ENCODE results near the gene USE1.

Gene USE1

DNA sequence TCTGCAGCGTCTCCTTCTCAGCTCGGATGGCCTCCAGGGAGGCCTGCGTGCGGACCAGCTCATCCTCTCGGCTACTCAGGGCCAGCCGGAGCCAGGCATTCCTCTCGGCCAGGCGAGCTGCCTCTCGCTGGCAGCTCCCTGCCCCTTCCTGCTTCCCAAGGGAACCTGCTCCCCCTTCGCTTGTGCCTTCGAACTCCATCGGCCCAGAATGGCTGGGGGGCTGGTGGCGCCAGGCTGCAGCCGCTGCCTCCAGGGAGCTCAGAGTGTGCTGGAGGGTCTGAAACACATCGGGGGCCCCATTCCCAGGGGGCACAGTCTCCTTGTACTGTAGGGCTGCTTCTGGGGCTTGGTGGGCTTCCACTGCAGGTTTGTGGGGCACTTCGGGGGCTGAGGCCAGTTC is 47.4 kb downstream of the USE1 start:
- DNase-seq = no peak

DNA sequence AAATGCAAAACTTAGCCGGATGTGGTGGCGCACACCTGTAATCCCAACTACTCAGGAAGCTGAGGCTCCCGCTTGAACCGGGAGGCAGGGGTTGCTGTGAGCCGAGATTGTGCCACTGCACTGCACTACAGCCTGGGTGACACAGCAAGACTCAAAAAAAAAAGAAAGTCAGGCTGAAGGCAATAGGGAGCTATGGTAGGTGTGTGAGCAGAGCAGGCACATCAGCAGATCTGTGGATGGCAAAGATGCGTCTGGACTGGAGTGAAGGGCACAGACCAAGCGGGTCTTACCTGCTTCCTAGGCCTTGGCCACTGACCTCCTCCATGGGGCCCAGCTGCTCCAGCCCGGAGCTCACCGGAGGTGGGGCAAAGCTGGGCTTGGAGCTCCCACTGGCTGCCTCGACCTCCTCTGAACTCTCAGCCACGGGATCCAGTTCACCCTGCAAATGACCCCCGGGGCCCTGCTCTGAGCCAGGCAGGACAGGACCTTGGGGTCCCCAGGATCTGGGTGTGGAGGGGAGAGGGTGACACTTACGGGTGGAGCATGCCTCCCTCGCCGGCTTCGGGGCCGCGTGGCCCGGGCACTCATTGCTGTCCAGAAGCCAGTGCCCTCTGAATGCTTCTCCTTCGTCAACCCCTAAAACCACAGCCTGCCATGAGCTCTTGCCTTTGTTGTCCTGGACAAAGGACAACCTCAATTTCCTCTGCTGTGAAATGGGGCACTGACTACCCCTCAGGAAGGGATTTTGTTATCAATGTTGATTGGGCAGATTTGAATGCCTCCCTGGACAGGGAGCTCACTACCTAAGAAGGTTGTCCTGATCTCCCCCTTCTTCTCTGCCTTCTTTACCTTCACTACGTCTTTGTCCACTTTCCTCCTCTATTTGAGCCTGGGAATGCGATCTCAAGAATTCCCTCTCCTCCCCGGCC is 48.8 kb downstream of the USE1 start:
- no peak for DNase-seq

DNA sequence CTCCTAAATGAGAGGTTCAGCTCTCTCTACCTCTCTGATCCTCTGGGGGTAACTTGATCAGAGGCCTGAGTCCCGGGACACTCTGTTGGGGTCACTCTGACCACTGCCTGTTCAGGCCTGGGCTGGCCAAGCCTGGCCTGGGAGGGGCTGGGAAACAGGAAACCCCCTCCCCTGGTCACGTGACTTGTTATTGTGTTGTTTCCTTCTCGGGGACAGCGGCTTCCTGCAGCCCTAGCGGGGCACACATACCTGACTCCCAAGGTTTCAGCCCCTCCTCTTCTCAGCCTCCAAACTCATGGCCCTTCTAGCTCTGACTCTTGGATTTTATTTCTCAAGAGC is 49.5 kb downstream of the USE1 start, which contains the start of gene USHBP1:
TSS of gene USHBP1 (minus strand) at position 105 of the 339 bp plus-strand sequence. CDS start 446 bp downstream, outside the sequence.
- DNase-seq = no peak

DNA sequence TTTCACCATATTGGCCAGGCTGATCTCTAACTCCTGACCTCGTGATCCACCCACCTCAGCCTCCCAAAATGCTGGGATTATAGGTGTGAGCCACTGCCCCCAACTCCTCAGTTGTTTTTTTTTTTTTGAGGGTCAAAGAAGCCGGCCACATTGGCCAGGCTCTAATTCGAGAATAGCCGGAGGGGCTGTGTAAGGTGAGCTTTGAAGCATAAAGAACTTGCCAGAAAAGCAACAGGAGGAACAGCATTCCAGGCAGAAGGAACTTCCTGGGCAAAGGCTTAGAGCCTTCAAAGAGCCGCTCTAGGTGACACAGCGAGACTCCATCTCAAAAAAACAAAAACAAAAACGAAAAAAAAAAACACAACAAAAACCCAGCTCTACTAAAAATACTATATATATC is 50.9 kb downstream of the USE1 start:
- DNase-seq = no peak

DNA sequence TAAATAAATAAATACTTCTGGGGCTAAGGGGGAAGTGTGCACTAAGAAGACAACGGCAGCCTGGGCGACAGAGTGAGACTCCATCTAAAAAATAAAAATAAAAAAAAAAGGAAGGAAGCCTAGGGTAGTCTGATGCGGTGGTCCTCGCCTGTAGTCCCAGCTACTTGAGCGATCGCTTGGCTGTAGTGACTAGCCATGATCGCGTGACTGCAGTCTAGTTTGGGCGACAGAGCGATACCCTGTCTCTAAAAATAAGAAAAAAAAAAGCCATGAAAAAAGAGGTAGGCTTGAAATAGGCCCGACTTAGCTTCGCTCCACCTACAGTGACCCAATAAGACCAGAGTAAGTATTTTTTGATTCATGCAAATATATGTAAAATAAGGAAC is 51.4 kb downstream of the USE1 start:
- DNase-seq = no peak

DNA sequence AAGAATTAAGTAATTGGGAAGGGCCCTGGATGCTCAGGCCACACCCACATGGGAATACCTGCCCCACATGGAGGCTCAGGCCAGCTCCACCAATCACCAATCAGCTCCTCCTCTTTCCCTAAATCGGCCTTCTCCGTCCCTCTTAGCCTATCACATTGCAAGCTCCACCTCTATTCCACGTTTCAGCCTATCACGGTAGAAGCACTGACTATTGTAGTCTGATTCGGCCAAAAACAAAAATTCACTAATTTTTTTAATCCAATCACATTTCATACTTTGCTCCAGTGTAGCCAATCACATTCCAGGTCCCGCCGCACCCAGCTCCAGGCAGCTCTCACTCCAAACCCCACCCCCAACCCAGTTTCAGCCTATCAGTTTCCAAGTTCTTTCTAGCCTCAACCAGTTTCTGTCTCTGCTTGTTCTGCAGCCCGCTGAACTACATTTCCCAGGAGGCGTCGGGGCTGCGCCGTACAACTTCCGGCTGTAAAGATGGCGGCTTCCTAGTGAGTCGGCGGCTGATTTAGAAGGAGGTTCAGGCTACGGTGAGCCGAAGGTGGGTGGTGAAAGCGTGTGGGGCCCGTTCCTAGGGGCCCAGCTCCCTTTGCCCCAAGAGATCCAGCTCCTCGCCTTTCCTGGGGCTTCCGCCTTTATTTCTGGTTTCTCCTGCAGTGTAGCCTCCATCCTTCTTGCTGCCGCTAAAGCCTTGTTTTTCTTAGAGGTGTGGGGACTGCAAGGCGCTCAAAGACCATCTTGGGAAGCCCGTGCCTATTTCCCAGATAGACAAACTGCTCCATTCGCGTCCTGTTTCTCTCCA is 52.0 kb downstream of the USE1 start, which contains the start of gene BABAM1:
TSS of gene BABAM1 (plus strand) at position 469 of the 814 bp plus-strand sequence. CDS start 1,364 bp downstream, outside the sequence.
- peak; percentile 99 for DNase-seq

DNA sequence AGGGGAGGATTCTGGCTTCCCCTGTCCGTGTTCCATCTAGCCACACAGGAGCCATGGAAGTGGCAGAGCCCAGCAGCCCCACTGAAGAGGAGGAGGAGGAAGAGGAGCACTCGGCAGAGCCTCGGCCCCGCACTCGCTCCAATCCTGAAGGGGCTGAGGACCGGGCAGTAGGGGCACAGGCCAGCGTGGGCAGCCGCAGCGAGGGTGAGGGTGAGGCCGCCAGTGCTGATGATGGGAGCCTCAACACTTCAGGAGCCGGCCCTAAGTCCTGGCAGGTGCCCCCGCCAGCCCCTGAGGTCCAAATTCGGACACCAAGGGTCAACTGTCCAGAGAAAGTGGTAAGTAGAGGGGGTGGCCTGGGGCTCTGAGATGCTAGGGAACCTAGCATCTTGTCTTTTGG is 53.6 kb downstream of the USE1 start:
- no peak for DNase-seq

Data from CD4-positive, alpha-beta T cell treated with Interleukin-21 for 1 hour (primary cell).